Measurements from ENCODE around the gene STK38. TPM values are rescaled to one million over a fixed set of nuclear protein-coding genes. Genes with fewer than 3 reads are reported as not detected.

Gene STK38
- total and polyA plus RNA-seq, 2 of the 13 experiments (the other 11 are each of a cell fraction or from before 2014, with no cell fraction given): 10.3 to 20.7 TPM

GRCh38 chr6:36590237-36590636 lies 43.0 kb upstream of the STK38 start:
- no peak overlapping the region for H3K4me2 ChIP-seq (ENCODE audit: low read depth, low read length)
- no peak overlapping the region for H3K4me3 ChIP-seq (replicated peaks in 1 of 3; ENCODE audit: insufficient read depth in 1 of 3, low read depth in 2 of 3, low read length in 3 of 3)
- no peak for FAIRE-seq
- intact Hi-C loops (cut with micrococcal nuclease; ENCODE audit: unreplicated experiment): loop anchor here (5.0 kb wide), 1 partner anchor 168 kb away; no protein-coding TSS in a partner anchor
- in situ Hi-C loops (cut with HindIII; ENCODE audit: extremely low pct_ligation_motif_present, low pct_unique_long_range_greater_than_20kb): no loop called here
- peak; percentile 34 for ATAC-seq
- TF ChIP-seq KDM5A (IDR thresholded peaks at IDR 0.05; ENCODE audit: borderline replicate concordance, low read length) (no peak), ZNF317 (CRISPR knock-in tag; IDR thresholded peaks at IDR 0.05) (peak; percentile 71; the same call in 1 of the 2 replicates), MAFF (IDR thresholded peaks at IDR 0.05; ENCODE audit: low read depth, low read length) (peak; percentile 39; the same call in 1 of the 2 replicates), FLYWCH1 (CRISPR knock-in tag; IDR thresholded peaks at IDR 0.05) (no peak), BRF2 (CRISPR knock-in tag; IDR thresholded peaks at IDR 0.05) (no peak), FOSL2 (CRISPR knock-in tag; IDR thresholded peaks at IDR 0.05) (peak; percentile 81), TEAD3 (CRISPR knock-in tag; optimal IDR thresholded peaks at IDR 0.05; ENCODE audit: borderline replicate concordance) (peak; percentile 42), ZNF251 (CRISPR knock-in tag; IDR thresholded peaks at IDR 0.05) (no peak), MAFK (conservative IDR thresholded peaks at IDR 0.05 in 1 of 2, IDR thresholded peaks at IDR 0.05 in 1 of 2; ENCODE audit: low read length in 2 of 2) (peak; percentile 21 to 47; a peak in 1 of 4 replicates), SAP130 (CRISPR knock-in tag; IDR thresholded peaks at IDR 0.05; ENCODE audit: low read depth) (peak; percentile 34; the same call in 1 of the 2 replicates), HMGXB4 (CRISPR knock-in tag; IDR thresholded peaks at IDR 0.05; ENCODE audit: borderline replicate concordance in 1 of 2, low read depth in 1 of 2) (no peak), ZNF281 (CRISPR knock-in tag; IDR thresholded peaks at IDR 0.05; ENCODE audit: borderline replicate concordance) (peak; percentile 15; the same call in 1 of the 2 replicates), TFAP4 (IDR thresholded peaks at IDR 0.05; ENCODE audit: borderline replicate concordance, low read depth) (peak; percentile 26; the same call in 1 of the 2 replicates)
- no peak overlapping the region for H3K9ac ChIP-seq (ENCODE audit: insufficient read depth, low read depth, low read length)
- ChIA-PET POLR2A (interaction anchor here (1.6 kb wide), 1 partner anchor 11 kb away, joined by 5 read pairs; no protein-coding TSS in a partner anchor), CTCF (ENCODE audit: low intra/inter-chr PET ratio, low total read pairs) (no interaction called here)
- BruUV-seq (replicated peaks): no TSS peak
- no peak overlapping the region for H3K27ac ChIP-seq (ENCODE audit: extremely low read length, insufficient read depth, low read length)
- H3K4me1 ChIP-seq (ENCODE audit: insufficient read depth, low read length): peaks cover 24% of the 10 kb centered on the region
- no peaks in the 10 kb centered on the region for H3K36me3 ChIP-seq (replicated peaks in 1 of 2; ENCODE audit: control insufficient read depth in 1 of 2, insufficient read depth in 2 of 2, low read length in 2 of 2)
- peak; percentile 57 for DNase-seq (ENCODE audit: low spot score)
- no peak overlapping the region for H2AFZ ChIP-seq (ENCODE audit: low read length)
- no peaks in the 10 kb centered on the region; a peak in 1 of 5 replicates for H3K27me3 ChIP-seq (ENCODE audit: control insufficient read depth in 1 of 2, insufficient read depth in 2 of 2, low read length in 2 of 2)
- H4K20me1 ChIP-seq (ENCODE audit: insufficient read depth, low read length): peaks cover 8% of the 10 kb centered on the region
- WGBS (ENCODE audit: low lambda C conversion rate): 0% methylated on average over 1 of the region's 1 CpG
- no peaks in the 10 kb centered on the region for H3K9me3 ChIP-seq (ENCODE audit: low read length)
- peaks cover 11% of the 10 kb centered on the region for H3K79me2 ChIP-seq (ENCODE audit: insufficient read depth, low read length)
